ENCODE measurements around the gene PRSS56.

GRCh38 chr2:232537499-232537898 is 17.3 kb downstream of the PRSS56 start:
- no peak for TF ChIP-seq CREB3 (CRISPR knock-in tag; IDR thresholded peaks at IDR 0.05)
- no peak for TF ChIP-seq RBM39 (IDR thresholded peaks at IDR 0.05; ENCODE audit: low read depth, low read length, poor library complexity, severe bottlenecking)
- no peak for TF ChIP-seq MYPOP (CRISPR knock-in tag; IDR thresholded peaks at IDR 0.05)
- no peak for TF ChIP-seq ZNF510 (CRISPR knock-in tag; IDR thresholded peaks at IDR 0.05; ENCODE audit: low read depth)
- TF ChIP-seq E2F5 (CRISPR knock-in tag; conservative IDR thresholded peaks at IDR 0.05) = no peak
- no peak for TF ChIP-seq ZNF883 (CRISPR knock-in tag; IDR thresholded peaks at IDR 0.05; ENCODE audit: not compliant biosample characterization)
- no peak for TF ChIP-seq BRCA1 (CRISPR knock-in tag; IDR thresholded peaks at IDR 0.05)

All from HepG2 (cell line).